IPS-NIHi11 (cell line): Measurements from ENCODE around the gene RFPL3.
"Not testable (repeated sequence)": the region's sequence is repeated elsewhere in the genome, so short reads cannot be mapped to it uniquely, and the experiment has no call there.

Experiments
- DNase-seq: peaks from one replicate; pipeline ENCODE4 v3.0.0; 2012; ENCODE audit warnings: mixed read lengths, low spot score

The RFPL3 gene

GRCh38 chr22:32357567-32357966, at the start of gene RFPL3:
TSS of gene RFPL3 (plus strand) at chr22:32357867. CDS start at chr22:32358072, 205 bp downstream.
- DNase-seq, result not testable (repeated sequence)

- DNase-seq, result no peak
These were observed 49.5 kb upstream of the RFPL3 start for GRCh38 chr22:32308191-32308590.

- no peak for DNase-seq
These were observed 48.7 kb upstream of the RFPL3 start for GRCh38 chr22:32308934-32309333.

- DNase-seq, result peak; percentile 44
These were observed 47.9 kb upstream of the RFPL3 start for GRCh38 chr22:32309585-32310251.

- no peak for DNase-seq
These were observed 46.9 kb upstream of the RFPL3 start for GRCh38 chr22:32310777-32311176.

- DNase-seq, result no peak
These were observed 46.1 kb upstream of the RFPL3 start for GRCh38 chr22:32311551-32312071.

GRCh38 chr22:32312748-32313147, 44.9 kb upstream of the RFPL3 start:
- DNase-seq, result no peak

GRCh38 chr22:32313532-32313931, 44.1 kb upstream of the RFPL3 start:
- DNase-seq, result no peak

GRCh38 chr22:32317524-32317923, 40.1 kb upstream of the RFPL3 start:
- DNase-seq, result no peak

- no peak for DNase-seq
These were observed 39.3 kb upstream of the RFPL3 start for GRCh38 chr22:32318361-32318760.

- no peak for DNase-seq
These were observed 37.7 kb upstream of the RFPL3 start for GRCh38 chr22:32319861-32320406.

GRCh38 chr22:32322986-32323385, 34.7 kb upstream of the RFPL3 start:
- DNase-seq, result no peak

- no peak for DNase-seq
These were observed 34.0 kb upstream of the RFPL3 start for GRCh38 chr22:32323513-32324164.

- DNase-seq, result no peak
These were observed 32.9 kb upstream of the RFPL3 start for GRCh38 chr22:32324505-32325415.

GRCh38 chr22:32325416-32325801, 32.3 kb upstream of the RFPL3 start:
- DNase-seq, result no peak

- peak; percentile 61 for DNase-seq
These were observed 31.8 kb upstream of the RFPL3 start for GRCh38 chr22:32325811-32326237.

GRCh38 chr22:32326647-32327046, 31.0 kb upstream of the RFPL3 start:
- DNase-seq, result no peak

GRCh38 chr22:32327066-32327465, 30.6 kb upstream of the RFPL3 start:
- DNase-seq, result no peak

- no peak for DNase-seq
These were observed 30.0 kb upstream of the RFPL3 start for GRCh38 chr22:32327596-32328171.

GRCh38 chr22:32328306-32329201, 29.1 kb upstream of the RFPL3 start:
- no peak for DNase-seq

- no peak for DNase-seq
These were observed 28.4 kb upstream of the RFPL3 start for GRCh38 chr22:32329202-32329645.
